DOHH2 (cell line): ENCODE measurements around the gene GALK2.

Source experiments
- CTCF ChIP-seq: fragments of 200-600 bp; sonication (generic); IDR thresholded peaks from one replicate; pipeline ENCODE4 v1.5.1; 2014; ENCODE audit warnings: antibody characterized with exemption, mild to moderate bottlenecking, low read depth, low read length; ENCODE audit not compliant: poor library complexity, severe bottlenecking
- EZH2phosphoT487 ChIP-seq: fragments of 200-600 bp; sonication (generic); IDR thresholded peaks from 2 replicates; pipeline ENCODE4 v1.6.1; 2017; ENCODE audit warnings: borderline replicate concordance, mild to moderate bottlenecking, antibody characterized with exemption, low read length, moderate library complexity, mixed read lengths

DNA sequence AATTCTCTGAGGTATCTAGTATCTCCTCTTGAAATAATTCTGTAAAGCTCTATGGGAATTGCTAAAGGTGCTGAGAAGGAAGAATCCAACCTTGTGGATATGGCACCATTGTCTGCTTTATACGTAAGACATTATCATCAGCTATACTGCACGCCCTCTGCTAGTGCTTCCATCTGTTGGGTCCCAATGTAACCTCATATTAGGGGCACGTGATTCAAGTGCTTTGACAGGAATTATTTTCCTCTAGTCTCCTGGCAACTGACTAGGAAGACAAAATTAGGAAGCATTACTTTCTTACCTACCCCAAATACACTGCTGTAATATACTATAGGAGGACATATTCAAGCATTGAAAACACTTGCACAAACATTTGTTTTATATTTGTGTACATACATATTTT lies 38.6 kb upstream of the GALK2 start:
- no peak for TF ChIP-seq CTCF
- no peak for TF ChIP-seq EZH2phosphoT487
